SU-DHL-6 (cell line): ENCODE results near the gene BEX4.

Experiments
- CTCF ChIP-seq: fragments of 200-600 bp; sonication (generic); IDR thresholded peaks from one replicate; pipeline ENCODE4 v1.5.1; 2017; ENCODE audit warnings: antibody characterized with exemption, mild to moderate bottlenecking, low read length, moderate library complexity; ENCODE audit not compliant: insufficient read depth, poor library complexity, severe bottlenecking
- EZH2phosphoT487 ChIP-seq: fragments of 200-600 bp; sonication (generic), shearing (Covaris generic); conservative IDR thresholded peaks from 2 replicates; pipeline ENCODE4 v1.6.1; 2018; ENCODE audit warnings: mild to moderate bottlenecking, antibody characterized with exemption, low read length, moderate library complexity, mixed read lengths

GRCh38 chrX:103215425-103215991, 600 bp downstream of the BEX4 start:
- TF ChIP-seq CTCF (no peak), EZH2phosphoT487 (no peak)
